ENCODE measurements around the gene HMGN2.

The HMGN2 gene

DNA sequence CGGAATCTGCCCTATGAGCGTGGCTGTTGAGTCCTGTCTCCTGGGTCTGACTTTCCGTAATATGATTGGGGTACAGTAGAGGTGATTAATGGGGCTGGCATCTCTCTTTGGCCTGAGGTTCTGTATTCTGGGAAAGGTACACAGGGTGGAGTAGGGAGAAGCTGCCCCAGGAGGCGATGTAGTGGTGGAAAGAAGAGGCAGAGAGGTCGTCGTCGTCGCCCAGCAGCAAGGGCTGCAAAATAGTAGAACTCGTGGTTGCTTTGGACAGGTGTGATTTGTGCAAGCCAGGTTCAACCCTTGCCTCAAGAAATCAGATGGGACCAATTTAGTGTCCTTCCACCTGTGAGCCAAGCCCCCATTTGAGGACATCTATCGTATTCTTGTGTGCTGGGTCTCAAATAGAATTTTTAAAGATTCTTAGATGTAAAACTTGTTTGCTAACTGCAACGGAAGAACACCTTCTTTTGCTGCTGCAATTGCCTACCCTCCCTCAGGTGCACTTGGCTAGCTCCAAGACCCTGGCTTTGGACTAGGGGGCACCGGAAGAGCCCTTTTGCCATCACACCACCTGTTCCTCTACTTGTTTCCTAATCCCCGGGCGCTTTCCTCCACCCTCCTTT, 1.3 kb upstream of the HMGN2 start:
- H3K27ac ChIP-seq (ENCODE audit: poor library complexity, severe bottlenecking) = peak overlapping the region; percentile 91
- no peaks in the 10 kb centered on the region for H3K27me3 ChIP-seq (ENCODE audit: insufficient read depth, poor library complexity, severe bottlenecking)
- H3K4me3 ChIP-seq (ENCODE audit: severe bottlenecking) = no peak overlapping the region
- H3K36me3 ChIP-seq (ENCODE audit: low read depth) = peaks cover 45% of the 10 kb centered on the region
- H3K4me1 ChIP-seq (ENCODE audit: insufficient read depth, poor library complexity, severe bottlenecking) = peaks cover 18% of the 10 kb centered on the region
- no peak for DNase-seq (ENCODE audit: low spot score)
- TF ChIP-seq, protein P1, sequence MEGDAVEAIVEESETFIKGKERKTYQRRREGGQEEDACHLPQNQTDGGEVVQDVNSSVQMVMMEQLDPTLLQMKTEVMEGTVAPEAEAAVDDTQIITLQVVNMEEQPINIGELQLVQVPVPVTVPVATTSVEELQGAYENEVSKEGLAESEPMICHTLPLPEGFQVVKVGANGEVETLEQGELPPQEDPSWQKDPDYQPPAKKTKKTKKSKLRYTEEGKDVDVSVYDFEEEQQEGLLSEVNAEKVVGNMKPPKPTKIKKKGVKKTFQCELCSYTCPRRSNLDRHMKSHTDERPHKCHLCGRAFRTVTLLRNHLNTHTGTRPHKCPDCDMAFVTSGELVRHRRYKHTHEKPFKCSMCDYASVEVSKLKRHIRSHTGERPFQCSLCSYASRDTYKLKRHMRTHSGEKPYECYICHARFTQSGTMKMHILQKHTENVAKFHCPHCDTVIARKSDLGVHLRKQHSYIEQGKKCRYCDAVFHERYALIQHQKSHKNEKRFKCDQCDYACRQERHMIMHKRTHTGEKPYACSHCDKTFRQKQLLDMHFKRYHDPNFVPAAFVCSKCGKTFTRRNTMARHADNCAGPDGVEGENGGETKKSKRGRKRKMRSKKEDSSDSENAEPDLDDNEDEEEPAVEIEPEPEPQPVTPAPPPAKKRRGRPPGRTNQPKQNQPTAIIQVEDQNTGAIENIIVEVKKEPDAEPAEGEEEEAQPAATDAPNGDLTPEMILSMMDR (IDR thresholded peaks at IDR 0.05; ENCODE audit: poor library complexity, severe bottlenecking) = peak; percentile 1
- H3K9me3 ChIP-seq (ENCODE audit: severe bottlenecking) = no peaks in the 10 kb centered on the region
- ATAC-seq (ENCODE audit: low read depth) = peak; percentile 66

DNA sequence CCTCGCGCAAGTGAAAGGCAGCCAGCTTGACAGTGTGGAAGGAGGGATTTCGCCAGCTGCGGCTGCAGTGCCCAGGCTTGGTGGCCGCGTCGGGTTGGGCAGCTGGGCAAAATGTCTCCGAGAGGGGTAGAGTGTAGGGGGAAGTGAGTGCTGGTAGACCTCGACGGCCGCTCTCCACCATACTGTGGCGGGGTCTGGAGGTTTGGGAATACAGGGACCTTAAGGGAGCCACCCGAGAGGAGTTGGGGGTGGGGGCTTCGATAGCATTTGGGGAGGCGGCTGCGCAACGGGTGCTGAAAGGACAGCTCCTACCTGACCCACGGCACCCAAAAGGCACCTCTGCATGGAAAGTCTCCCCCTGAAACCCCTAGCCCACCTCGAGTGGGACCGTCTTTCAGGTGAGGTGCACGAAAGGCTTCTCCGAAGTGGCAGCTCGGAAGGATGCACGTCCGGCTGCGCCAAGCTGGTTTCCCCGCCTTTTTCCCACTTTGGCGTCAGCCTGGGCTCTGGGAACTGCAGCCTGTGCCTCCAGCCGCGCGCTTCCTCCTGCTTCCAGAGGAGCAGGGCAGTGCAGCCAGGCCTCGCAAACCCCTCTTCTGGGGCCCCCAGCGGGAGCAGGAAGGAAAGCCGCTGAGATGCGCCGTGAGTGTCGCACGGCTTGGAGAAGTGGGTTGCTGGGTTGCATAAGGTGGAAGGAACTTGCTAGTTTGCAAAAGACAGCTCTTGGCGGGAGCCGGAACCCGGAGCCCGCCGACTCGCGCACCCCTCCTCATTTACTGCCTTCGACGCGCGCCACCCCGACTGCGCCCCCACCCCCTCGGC, 531 bp upstream of the HMGN2 start:
- peak; percentile 81 for DNase-seq (ENCODE audit: low spot score)
- Histone ChIP-seq H3K36me3 (ENCODE audit: low read depth) (peaks cover 45% of the 10 kb centered on the region), H3K4me1 (ENCODE audit: insufficient read depth, poor library complexity, severe bottlenecking) (peaks cover 18% of the 10 kb centered on the region), H3K27me3 (ENCODE audit: insufficient read depth, poor library complexity, severe bottlenecking) (no peaks in the 10 kb centered on the region), H3K4me3 (ENCODE audit: severe bottlenecking) (peak overlapping the region; percentile 85), H3K27ac (ENCODE audit: poor library complexity, severe bottlenecking) (peak overlapping the region; percentile 91), H3K9me3 (ENCODE audit: severe bottlenecking) (no peaks in the 10 kb centered on the region)
- peak; percentile 50 for ATAC-seq (ENCODE audit: low read depth)
- TF ChIP-seq, protein P1 (IDR thresholded peaks at IDR 0.05; ENCODE audit: poor library complexity, severe bottlenecking) = no peak

DNA sequence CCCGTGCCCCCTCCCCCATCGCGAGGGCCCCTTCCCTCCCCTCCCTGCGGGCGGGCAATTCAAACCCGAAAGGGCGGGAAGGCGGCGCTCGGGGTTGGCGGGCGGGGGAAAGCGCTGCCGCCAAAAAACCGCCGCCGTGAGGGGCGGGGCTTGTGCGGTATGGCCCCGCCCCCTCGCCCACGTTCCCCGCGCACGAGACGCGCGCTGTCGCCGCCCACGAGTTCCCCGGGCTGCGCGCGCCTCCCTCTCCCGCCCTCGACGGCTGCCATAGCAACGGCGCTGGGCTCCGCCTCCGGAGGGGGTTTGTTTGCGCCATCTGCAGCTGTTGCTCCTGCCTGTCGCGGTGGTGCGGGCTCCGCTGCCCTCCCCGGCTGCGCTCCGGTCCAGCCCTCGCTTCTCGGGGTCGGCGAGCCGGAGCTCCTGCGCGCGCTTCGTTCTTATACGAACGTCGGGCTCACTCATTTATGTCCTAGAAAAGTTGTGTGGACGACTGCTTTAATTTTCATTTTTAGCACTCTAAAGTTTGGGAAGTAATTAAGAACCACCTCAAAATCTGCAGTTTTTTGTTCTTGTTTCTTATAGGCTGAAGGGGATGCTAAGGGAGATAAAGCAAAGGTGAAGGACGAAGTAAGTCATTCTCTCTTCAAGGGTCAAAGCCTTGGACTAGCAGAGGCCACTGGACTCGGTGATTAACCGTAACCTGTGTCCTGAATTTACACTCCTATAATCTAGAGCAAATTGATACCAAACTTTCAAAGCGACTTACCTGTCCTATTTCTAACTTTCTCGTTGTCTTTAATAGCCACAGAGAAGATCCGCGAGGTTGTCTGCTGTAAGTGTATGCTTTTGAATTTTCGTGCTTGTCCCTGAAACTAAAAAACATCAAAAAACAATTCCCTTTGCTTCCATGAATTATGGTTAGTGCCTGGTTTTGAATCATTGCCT, 933 bp downstream of the HMGN2 start:
- Histone ChIP-seq H3K4me1 (ENCODE audit: insufficient read depth, poor library complexity, severe bottlenecking) (peaks cover 18% of the 10 kb centered on the region), H3K4me3 (ENCODE audit: severe bottlenecking) (peak overlapping the region; percentile 85), H3K27ac (ENCODE audit: poor library complexity, severe bottlenecking) (peak overlapping the region; percentile 91), H3K9me3 (ENCODE audit: severe bottlenecking) (no peaks in the 10 kb centered on the region), H3K27me3 (ENCODE audit: insufficient read depth, poor library complexity, severe bottlenecking) (no peaks in the 10 kb centered on the region), H3K36me3 (ENCODE audit: low read depth) (peaks cover 48% of the 10 kb centered on the region)
- DNase-seq (ENCODE audit: low spot score) (peak; percentile 87), ATAC-seq (ENCODE audit: low read depth) (peak; percentile 29)
- TF ChIP-seq, protein P1 (IDR thresholded peaks at IDR 0.05; ENCODE audit: poor library complexity, severe bottlenecking) = no peak

DNA sequence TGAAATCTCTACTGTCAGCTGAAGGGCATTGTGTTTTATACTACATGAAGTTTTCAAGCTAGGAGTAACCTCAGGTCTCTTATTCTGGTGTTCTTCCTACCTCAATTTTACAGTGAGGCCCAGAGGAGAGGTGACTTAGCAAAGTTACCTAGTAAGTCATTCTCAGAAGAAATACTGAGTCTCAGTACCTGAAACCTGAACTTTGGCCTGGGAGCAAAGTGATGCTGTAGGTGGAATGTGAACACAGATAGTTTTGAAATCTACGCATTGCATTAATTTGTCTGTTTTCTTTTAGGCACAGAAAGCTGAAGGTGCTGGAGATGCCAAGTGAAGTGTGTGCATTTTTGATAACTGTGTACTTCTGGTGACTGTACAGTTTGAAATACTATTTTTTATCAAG, 2.6 kb downstream of the HMGN2 start:
- ATAC-seq (ENCODE audit: low read depth) (no peak), DNase-seq (ENCODE audit: low spot score) (no peak)
- H3K27me3 ChIP-seq (ENCODE audit: insufficient read depth, poor library complexity, severe bottlenecking) = no peaks in the 10 kb centered on the region
- TF ChIP-seq, protein P1 (IDR thresholded peaks at IDR 0.05; ENCODE audit: poor library complexity, severe bottlenecking) = no peak
- H3K4me3 ChIP-seq (ENCODE audit: severe bottlenecking) = no peak overlapping the region
- H3K36me3 ChIP-seq (ENCODE audit: low read depth) = peaks cover 58% of the 10 kb centered on the region
- no peak overlapping the region for H3K27ac ChIP-seq (ENCODE audit: poor library complexity, severe bottlenecking)
- peaks cover 18% of the 10 kb centered on the region for H3K4me1 ChIP-seq (ENCODE audit: insufficient read depth, poor library complexity, severe bottlenecking)
- no peaks in the 10 kb centered on the region for H3K9me3 ChIP-seq (ENCODE audit: severe bottlenecking)

Data from RWPE2 (cell line).